GM21526 (cell line): ENCODE data around the gene PIK3C2A.

Experiments
- ATAC-seq: cut with Tn5 transposase; IDR thresholded peaks from one replicate; pipeline ENCODE4 v1.9.1; 2021; ENCODE audit warnings: moderate library complexity; ENCODE audit not compliant: unreplicated experiment, low FRiP score

The PIK3C2A gene

GRCh38 chr11:17163736-17164135 is 44.0 kb downstream of the PIK3C2A start:
- no peak for ATAC-seq

GRCh38 chr11:17163291-17163690 is 44.5 kb downstream of the PIK3C2A start:
- ATAC-seq = no peak

GRCh38 chr11:17162376-17162775 is 45.4 kb downstream of the PIK3C2A start:
- no peak for ATAC-seq

- no peak for ATAC-seq
Observed at GRCh38 chr11:17161515-17161914, 46.3 kb downstream of the PIK3C2A start.

- ATAC-seq = no peak
Observed at GRCh38 chr11:17159441-17159840, 48.3 kb downstream of the PIK3C2A start.
